ENCODE results near the gene ERFL.

Gene ERFL

GRCh38 chr19:41911889-41912731 lies 16.1 kb downstream of the ERFL start:
- Histone ChIP-seq H3K4me3 (ENCODE audit: low read depth in 1 of 2, low read length in 2 of 2) (no peak overlapping the region), H3K9me3 (ENCODE audit: control insufficient read depth in 1 of 2, low read length in 2 of 2) (no peaks in the 10 kb centered on the region), H3K27ac (ENCODE audit: low read depth, low read length) (no peak overlapping the region), H3K4me1 (ENCODE audit: control insufficient read depth in 1 of 2, insufficient read depth in 2 of 2, low read length in 2 of 2) (peaks cover 0 to 5% of the 10 kb centered on the region in 2 donors), H3K27me3 (ENCODE audit: control insufficient read depth in 1 of 2, insufficient read depth in 2 of 2, low read length in 2 of 2) (peaks cover 58 to 61% of the 10 kb centered on the region in 2 donors), H3K36me3 (ENCODE audit: control insufficient read depth in 1 of 2, insufficient read depth in 2 of 2, low read length in 2 of 2) (peaks cover under 1 to 3% of the 10 kb centered on the region in 2 donors), H3K9ac (ENCODE audit: low read depth in 1 of 2, low read length in 2 of 2) (no peak overlapping the region)

GRCh38 chr19:41910992-41911888 lies 17.0 kb downstream of the ERFL start:
- Histone ChIP-seq H3K36me3 (ENCODE audit: control insufficient read depth in 1 of 2, insufficient read depth in 2 of 2, low read length in 2 of 2) (peaks cover 8 to 10% of the 10 kb centered on the region in 2 donors), H3K4me1 (ENCODE audit: control insufficient read depth in 1 of 2, insufficient read depth in 2 of 2, low read length in 2 of 2) (peaks cover 0 to 5% of the 10 kb centered on the region in 2 donors), H3K27ac (ENCODE audit: low read depth, low read length) (no peak overlapping the region), H3K27me3 (ENCODE audit: control insufficient read depth in 1 of 2, insufficient read depth in 2 of 2, low read length in 2 of 2) (peaks cover 50 to 52% of the 10 kb centered on the region in 2 donors), H3K9me3 (ENCODE audit: control insufficient read depth in 1 of 2, low read length in 2 of 2) (no peaks in the 10 kb centered on the region), H3K9ac (ENCODE audit: low read depth in 1 of 2, low read length in 2 of 2) (no peak overlapping the region), H3K4me3 (ENCODE audit: low read depth in 1 of 2, low read length in 2 of 2) (no peak overlapping the region)

GRCh38 chr19:41910240-41910991 lies 17.8 kb downstream of the ERFL start:
- peaks cover 42 to 44% of the 10 kb centered on the region in 2 donors for H3K27me3 ChIP-seq (ENCODE audit: control insufficient read depth in 1 of 2, insufficient read depth in 2 of 2, low read length in 2 of 2)
- H3K36me3 ChIP-seq (ENCODE audit: control insufficient read depth in 1 of 2, insufficient read depth in 2 of 2, low read length in 2 of 2): peaks cover 14 to 16% of the 10 kb centered on the region in 2 donors
- H3K9me3 ChIP-seq (ENCODE audit: control insufficient read depth in 1 of 2, low read length in 2 of 2): no peaks in the 10 kb centered on the region
- H3K27ac ChIP-seq (ENCODE audit: low read depth, low read length): no peak overlapping the region
- H3K4me3 ChIP-seq (ENCODE audit: low read depth in 1 of 2, low read length in 2 of 2): no peak overlapping the region
- H3K9ac ChIP-seq (ENCODE audit: low read depth in 1 of 2, low read length in 2 of 2): no peak overlapping the region
- peaks cover 3 to 4% of the 10 kb centered on the region in 2 donors for H3K4me1 ChIP-seq (ENCODE audit: control insufficient read depth in 1 of 2, insufficient read depth in 2 of 2, low read length in 2 of 2)

- Histone ChIP-seq H3K36me3 (ENCODE audit: control insufficient read depth in 1 of 2, insufficient read depth in 2 of 2, low read length in 2 of 2) (peaks cover 18 to 19% of the 10 kb centered on the region in 2 donors), H3K27me3 (ENCODE audit: control insufficient read depth in 1 of 2, insufficient read depth in 2 of 2, low read length in 2 of 2) (peaks cover 38 to 40% of the 10 kb centered on the region in 2 donors), H3K4me3 (ENCODE audit: low read depth in 1 of 2, low read length in 2 of 2) (no peak overlapping the region), H3K4me1 (ENCODE audit: control insufficient read depth in 1 of 2, insufficient read depth in 2 of 2, low read length in 2 of 2) (peaks cover 0 to 7% of the 10 kb centered on the region in 2 donors), H3K9me3 (ENCODE audit: control insufficient read depth in 1 of 2, low read length in 2 of 2) (no peaks in the 10 kb centered on the region), H3K9ac (ENCODE audit: low read depth in 1 of 2, low read length in 2 of 2) (no peak overlapping the region), H3K27ac (ENCODE audit: low read depth, low read length) (no peak overlapping the region)
These were observed 18.5 kb downstream of the ERFL start for GRCh38 chr19:41909706-41910105.

GRCh38 chr19:41908724-41909464 lies 19.4 kb downstream of the ERFL start:
- Histone ChIP-seq H3K9me3 (ENCODE audit: control insufficient read depth in 1 of 2, low read length in 2 of 2) (no peaks in the 10 kb centered on the region), H3K4me1 (ENCODE audit: control insufficient read depth in 1 of 2, insufficient read depth in 2 of 2, low read length in 2 of 2) (peaks cover 3 to 11% of the 10 kb centered on the region in 2 donors), H3K9ac (ENCODE audit: low read depth in 1 of 2, low read length in 2 of 2) (no peak overlapping the region), H3K4me3 (ENCODE audit: low read depth in 1 of 2, low read length in 2 of 2) (no peak overlapping the region), H3K27me3 (ENCODE audit: control insufficient read depth in 1 of 2, insufficient read depth in 2 of 2, low read length in 2 of 2) (peaks cover 33 to 34% of the 10 kb centered on the region in 2 donors), H3K36me3 (ENCODE audit: control insufficient read depth in 1 of 2, insufficient read depth in 2 of 2, low read length in 2 of 2) (peaks cover 23 to 26% of the 10 kb centered on the region in 2 donors), H3K27ac (ENCODE audit: low read depth, low read length) (no peak overlapping the region)

- H3K9ac ChIP-seq (ENCODE audit: low read depth in 1 of 2, low read length in 2 of 2): no peak overlapping the region
- peaks cover 25 to 27% of the 10 kb centered on the region in 2 donors for H3K27me3 ChIP-seq (ENCODE audit: control insufficient read depth in 1 of 2, insufficient read depth in 2 of 2, low read length in 2 of 2)
- no peak overlapping the region for H3K27ac ChIP-seq (ENCODE audit: low read depth, low read length)
- peaks cover 10 to 17% of the 10 kb centered on the region in 2 donors for H3K4me1 ChIP-seq (ENCODE audit: control insufficient read depth in 1 of 2, insufficient read depth in 2 of 2, low read length in 2 of 2)
- no peaks in the 10 kb centered on the region for H3K9me3 ChIP-seq (ENCODE audit: control insufficient read depth in 1 of 2, low read length in 2 of 2)
- H3K36me3 ChIP-seq (ENCODE audit: control insufficient read depth in 1 of 2, insufficient read depth in 2 of 2, low read length in 2 of 2): peaks cover 27 to 34% of the 10 kb centered on the region in 2 donors
- no peak overlapping the region for H3K4me3 ChIP-seq (ENCODE audit: low read depth in 1 of 2, low read length in 2 of 2)
These were observed 20.1 kb downstream of the ERFL start for GRCh38 chr19:41907994-41908615.

GRCh38 chr19:41906916-41907680 lies 21.2 kb downstream of the ERFL start:
- Histone ChIP-seq H3K27ac (ENCODE audit: low read depth, low read length) (no peak overlapping the region), H3K27me3 (ENCODE audit: control insufficient read depth in 1 of 2, insufficient read depth in 2 of 2, low read length in 2 of 2) (peaks cover 19% of the 10 kb centered on the region in 2 donors), H3K9ac (ENCODE audit: low read depth in 1 of 2, low read length in 2 of 2) (no peak overlapping the region), H3K4me3 (ENCODE audit: low read depth in 1 of 2, low read length in 2 of 2) (no peak overlapping the region), H3K9me3 (ENCODE audit: control insufficient read depth in 1 of 2, low read length in 2 of 2) (no peaks in the 10 kb centered on the region), H3K36me3 (ENCODE audit: control insufficient read depth in 1 of 2, insufficient read depth in 2 of 2, low read length in 2 of 2) (peaks cover 32 to 44% of the 10 kb centered on the region in 2 donors), H3K4me1 (ENCODE audit: control insufficient read depth in 1 of 2, insufficient read depth in 2 of 2, low read length in 2 of 2) (peaks cover 10 to 17% of the 10 kb centered on the region in 2 donors)

GRCh38 chr19:41906271-41906670 lies 22.0 kb downstream of the ERFL start:
- Histone ChIP-seq H3K27ac (ENCODE audit: low read depth, low read length) (no peak overlapping the region), H3K27me3 (ENCODE audit: control insufficient read depth in 1 of 2, insufficient read depth in 2 of 2, low read length in 2 of 2) (peaks cover 10 to 11% of the 10 kb centered on the region in 2 donors), H3K36me3 (ENCODE audit: control insufficient read depth in 1 of 2, insufficient read depth in 2 of 2, low read length in 2 of 2) (peaks cover 38 to 52% of the 10 kb centered on the region in 2 donors), H3K9ac (ENCODE audit: low read depth in 1 of 2, low read length in 2 of 2) (no peak overlapping the region), H3K4me1 (ENCODE audit: control insufficient read depth in 1 of 2, insufficient read depth in 2 of 2, low read length in 2 of 2) (peaks cover 10 to 17% of the 10 kb centered on the region in 2 donors), H3K4me3 (ENCODE audit: low read depth in 1 of 2, low read length in 2 of 2) (no peak overlapping the region), H3K9me3 (ENCODE audit: control insufficient read depth in 1 of 2, low read length in 2 of 2) (no peaks in the 10 kb centered on the region)

Data from duodenal mucosa (tissue), 2 donors.